ENCODE data around the gene ZNF217. TPM values are rescaled to one million over a fixed set of nuclear protein-coding genes. Genes with fewer than 3 reads are reported as not detected.

Gene ZNF217
- total and polyA plus RNA-seq, 9 of the 15 experiments (the other 6 are each of a cell fraction or from before 2014, with no cell fraction given) = 3.0 to 41.8 (median 16.8) TPM

DNA sequence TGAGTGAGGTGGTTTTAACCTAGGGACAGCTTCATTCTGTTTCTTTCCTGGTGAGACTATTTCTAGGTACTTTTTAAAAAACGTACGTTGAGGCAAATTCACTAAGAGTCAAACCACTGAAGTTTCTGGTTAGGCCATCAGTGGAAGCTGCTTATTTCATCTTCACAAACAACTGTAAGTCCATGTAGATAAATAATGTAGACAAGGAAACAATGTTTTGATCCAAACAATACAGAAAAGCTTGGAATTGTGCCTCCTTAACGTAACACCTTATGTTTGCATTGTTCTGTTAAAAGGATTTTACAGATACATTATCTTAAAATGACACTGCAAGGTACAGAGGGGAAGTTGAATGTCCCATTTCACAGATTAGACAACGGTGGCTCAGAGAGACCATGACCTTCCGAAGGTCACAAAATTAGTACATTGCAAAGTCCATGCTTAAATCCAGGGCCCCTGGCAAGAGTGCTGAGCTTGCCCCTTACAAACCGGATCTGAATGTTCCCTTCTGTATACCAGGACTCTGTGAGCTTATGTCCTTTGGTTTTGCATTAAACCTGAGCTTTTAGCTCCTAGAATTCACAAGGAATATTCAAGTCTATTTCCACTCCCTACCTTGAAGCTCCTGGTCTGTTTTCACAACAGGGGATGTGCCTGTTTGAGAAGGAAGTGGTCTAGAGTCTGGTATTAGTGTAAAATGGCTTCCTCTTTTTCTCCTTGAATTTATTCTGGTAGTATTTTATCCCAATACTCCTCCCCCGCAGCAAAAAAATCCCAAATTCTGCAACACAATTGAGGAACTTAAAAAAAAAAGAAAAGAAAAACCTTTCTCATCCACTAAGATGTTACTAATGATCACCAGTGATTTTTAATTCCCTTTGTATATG, 28.9 kb upstream of the ZNF217 start (continued):
- TF ChIP-seq ETV6 (IDR thresholded peaks at IDR 0.05; ENCODE audit: borderline replicate concordance in 1 of 2, low read depth in 2 of 2, low read length in 1 of 2) = no peak
- TF ChIP-seq ETV6 (CRISPR knock-in tag; IDR thresholded peaks at IDR 0.05; ENCODE audit: borderline replicate concordance) = no peak
- no peak for TF ChIP-seq ILF3 (IDR thresholded peaks at IDR 0.05; ENCODE audit: borderline replicate concordance)
- no peak for TF ChIP-seq MAFG (tag; conservative IDR thresholded peaks at IDR 0.05)
- no peak for TF ChIP-seq CBX8 (IDR thresholded peaks at IDR 0.05; ENCODE audit: borderline replicate concordance, extremely low read depth, low read depth, low read length, poor library complexity, severe bottlenecking)
- TF ChIP-seq RREB1 (CRISPR knock-in tag; IDR thresholded peaks at IDR 0.05) = no peak
- no peak for TF ChIP-seq KAT2B (IDR thresholded peaks at IDR 0.05; ENCODE audit: low read depth, low read length)
- TF ChIP-seq GATAD2A (IDR thresholded peaks at IDR 0.05) = 0 out of 2 replicates have a peak, but pooled peaks have one; percentile 37
- no peak for TF ChIP-seq FOSL1 (tag; conservative IDR thresholded peaks at IDR 0.05)
- no peak; the same call in none of the 2 replicates for TF ChIP-seq BRD4 (IDR thresholded peaks at IDR 0.05)
- TF ChIP-seq ZNF263 (CRISPR knock-in tag; IDR thresholded peaks at IDR 0.05; ENCODE audit: borderline replicate concordance) = no peak
- no peak for TF ChIP-seq KAT8 (IDR thresholded peaks at IDR 0.05; ENCODE audit: low read depth)
- TF ChIP-seq PHTF2 (CRISPR knock-in tag; IDR thresholded peaks at IDR 0.05) = no peak
- TF ChIP-seq KHSRP (IDR thresholded peaks at IDR 0.05) = no peak
- no peak for TF ChIP-seq ZNF282 (CRISPR knock-in tag; IDR thresholded peaks at IDR 0.05)
- TF ChIP-seq, protein P1, sequence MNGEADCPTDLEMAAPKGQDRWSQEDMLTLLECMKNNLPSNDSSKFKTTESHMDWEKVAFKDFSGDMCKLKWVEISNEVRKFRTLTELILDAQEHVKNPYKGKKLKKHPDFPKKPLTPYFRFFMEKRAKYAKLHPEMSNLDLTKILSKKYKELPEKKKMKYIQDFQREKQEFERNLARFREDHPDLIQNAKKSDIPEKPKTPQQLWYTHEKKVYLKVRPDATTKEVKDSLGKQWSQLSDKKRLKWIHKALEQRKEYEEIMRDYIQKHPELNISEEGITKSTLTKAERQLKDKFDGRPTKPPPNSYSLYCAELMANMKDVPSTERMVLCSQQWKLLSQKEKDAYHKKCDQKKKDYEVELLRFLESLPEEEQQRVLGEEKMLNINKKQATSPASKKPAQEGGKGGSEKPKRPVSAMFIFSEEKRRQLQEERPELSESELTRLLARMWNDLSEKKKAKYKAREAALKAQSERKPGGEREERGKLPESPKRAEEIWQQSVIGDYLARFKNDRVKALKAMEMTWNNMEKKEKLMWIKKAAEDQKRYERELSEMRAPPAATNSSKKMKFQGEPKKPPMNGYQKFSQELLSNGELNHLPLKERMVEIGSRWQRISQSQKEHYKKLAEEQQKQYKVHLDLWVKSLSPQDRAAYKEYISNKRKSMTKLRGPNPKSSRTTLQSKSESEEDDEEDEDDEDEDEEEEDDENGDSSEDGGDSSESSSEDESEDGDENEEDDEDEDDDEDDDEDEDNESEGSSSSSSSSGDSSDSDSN (IDR thresholded peaks at IDR 0.05; ENCODE audit: borderline replicate concordance in 1 of 2, low read depth in 2 of 2, low read length in 2 of 2) = no peak
